HEK293 (cell line): ENCODE measurements around the gene GATA3.

Source experiments
- BCL11A ChIP-seq: fragments of 450-650 bp; formaldehyde crosslinking; IDR thresholded peaks from 2 replicates; pipeline ENCODE4 v1.5.1; 2016; ENCODE audit warnings: low read depth, missing biosample characterization, missing genetic modification characterization
- OSR2 ChIP-seq: fragments of 450-650 bp; formaldehyde crosslinking; IDR thresholded peaks from 2 replicates; pipeline ENCODE4 v1.5.1; 2016; ENCODE audit warnings: missing biosample characterization, missing genetic modification characterization
- PATZ1 ChIP-seq: fragments of 450-650 bp; formaldehyde crosslinking; IDR thresholded peaks from 2 replicates; pipeline ENCODE4 v1.5.1; 2016; ENCODE audit warnings: missing biosample characterization, missing genetic modification characterization
- PRDM4 ChIP-seq: fragments of 450-650 bp; formaldehyde crosslinking; IDR thresholded peaks from 2 replicates; pipeline ENCODE4 v1.5.1; 2017; ENCODE audit warnings: missing biosample characterization, missing genetic modification characterization
- RBAK ChIP-seq: fragments of 450-650 bp; formaldehyde crosslinking; IDR thresholded peaks from 2 replicates; pipeline ENCODE4 v1.5.1; 2016; ENCODE audit warnings: missing biosample characterization, missing genetic modification characterization
- SALL2 ChIP-seq: fragments of 450-650 bp; formaldehyde crosslinking; IDR thresholded peaks from 2 replicates; pipeline ENCODE4 v1.5.0; 2017; ENCODE audit warnings: missing biosample characterization, mild to moderate bottlenecking, missing genetic modification characterization, borderline replicate concordance
- SCRT1 ChIP-seq: fragments of 450-650 bp; formaldehyde crosslinking; IDR thresholded peaks from 2 replicates; pipeline ENCODE4 v1.5.1; 2016; ENCODE audit warnings: missing biosample characterization, missing genetic modification characterization, borderline replicate concordance
- ZBTB17 ChIP-seq: fragments of 450-650 bp; formaldehyde crosslinking; IDR thresholded peaks from 2 replicates; pipeline ENCODE4 v1.5.1; 2016; ENCODE audit warnings: missing biosample characterization, missing genetic modification characterization
- ZEB2 ChIP-seq: fragments of 450-650 bp; formaldehyde crosslinking; IDR thresholded peaks from 2 replicates; pipeline ENCODE4 v1.5.1; 2016; ENCODE audit warnings: missing biosample characterization, missing genetic modification characterization
- ZNF112 ChIP-seq: fragments of 450-650 bp; formaldehyde crosslinking; IDR thresholded peaks from 2 replicates; pipeline ENCODE4 v1.5.0; 2017; ENCODE audit warnings: missing biosample characterization, missing genetic modification characterization
- ZNF114 ChIP-seq: fragments of 450-650 bp; formaldehyde crosslinking; IDR thresholded peaks from 2 replicates; pipeline ENCODE4 v1.5.0; 2017; ENCODE audit warnings: missing biosample characterization, missing genetic modification characterization
- ZNF138 ChIP-seq: fragments of 450-650 bp; formaldehyde crosslinking; IDR thresholded peaks from 2 replicates; pipeline ENCODE4 v1.5.1; 2016; ENCODE audit warnings: missing biosample characterization, missing genetic modification characterization, borderline replicate concordance
- ZNF266 ChIP-seq: fragments of 450-650 bp; formaldehyde crosslinking; IDR thresholded peaks from 2 replicates; pipeline ENCODE4 v1.5.1; 2016; ENCODE audit warnings: missing biosample characterization, missing genetic modification characterization, low read depth
- ZNF274 ChIP-seq, 2 experiments: fragments of 200-500 bp in 1 of 2; fragments of 450-650 bp in 1 of 2; sonication (Bioruptor generic) in 1 of 2; formaldehyde crosslinking in 1 of 2; IDR thresholded peaks; 2 replicates each; pipeline versions ENCODE4 v1.5.1 to v1.6.1; 2014 to 2016; ENCODE audit warnings: borderline replicate concordance in 1 of 2, inconsistent platforms in 1 of 2, low read length in 1 of 2, missing biosample characterization in 1 of 2, missing genetic modification characterization in 1 of 2
- ZNF280C ChIP-seq: fragments of 450-650 bp; formaldehyde crosslinking; IDR thresholded peaks from 2 replicates; pipeline ENCODE4 v1.5.1; 2016; ENCODE audit warnings: missing biosample characterization, missing genetic modification characterization
- ZNF302 ChIP-seq: fragments of 450-650 bp; formaldehyde crosslinking; IDR thresholded peaks from 2 replicates; pipeline ENCODE4 v1.5.1; 2016; ENCODE audit warnings: missing biosample characterization, missing genetic modification characterization, low read depth
- ZNF416 ChIP-seq: fragments of 450-650 bp; formaldehyde crosslinking; IDR thresholded peaks from 2 replicates; pipeline ENCODE4 v1.5.1; 2016; ENCODE audit warnings: missing biosample characterization, missing genetic modification characterization
- ZNF48 ChIP-seq: fragments of 450-650 bp; formaldehyde crosslinking; IDR thresholded peaks from 2 replicates; pipeline ENCODE4 v1.5.1; 2016; ENCODE audit warnings: missing biosample characterization, missing genetic modification characterization
- ZNF580 ChIP-seq: fragments of 450-650 bp; formaldehyde crosslinking; IDR thresholded peaks from 2 replicates; pipeline ENCODE4 v1.5.1; 2016; ENCODE audit warnings: missing biosample characterization, missing genetic modification characterization
- ZNF600 ChIP-seq: fragments of 450-650 bp; formaldehyde crosslinking; IDR thresholded peaks from 2 replicates; pipeline ENCODE4 v1.5.1; 2016; ENCODE audit warnings: missing biosample characterization, missing genetic modification characterization
- ZNF776 ChIP-seq: fragments of 450-650 bp; formaldehyde crosslinking; IDR thresholded peaks from 2 replicates; pipeline ENCODE4 v1.5.0; 2017; ENCODE audit warnings: missing biosample characterization, missing genetic modification characterization, borderline replicate concordance
- ZNF792 ChIP-seq: fragments of 450-650 bp; formaldehyde crosslinking; IDR thresholded peaks from 2 replicates; pipeline ENCODE4 v1.5.1; 2016; ENCODE audit warnings: missing biosample characterization, missing genetic modification characterization
- ZSCAN30 ChIP-seq: fragments of 450-650 bp; IDR thresholded peaks from 2 replicates; pipeline ENCODE4 v1.5.1; 2018; ENCODE audit warnings: missing biosample characterization, mild to moderate bottlenecking, missing genetic modification characterization, moderate library complexity
- TF ChIP-seq, protein P1 (sequence below): fragments of 450-650 bp; formaldehyde crosslinking; IDR thresholded peaks from 2 replicates; pipeline ENCODE4 v1.5.1; 2016; ENCODE audit warnings: missing biosample characterization, missing genetic modification characterization
- TF ChIP-seq, protein P2 (sequence below): IDR thresholded peaks from 2 replicates; pipeline ENCODE4 v1.6.1; 2011; ENCODE audit warnings: mild to moderate bottlenecking, low read depth, low read length, borderline replicate concordance
- TF ChIP-seq, protein P3 (sequence below): fragments of 450-650 bp; formaldehyde crosslinking; IDR thresholded peaks from 2 replicates; pipeline ENCODE4 v1.5.1; 2016; ENCODE audit warnings: missing biosample characterization, missing genetic modification characterization

Gene GATA3

DNA sequence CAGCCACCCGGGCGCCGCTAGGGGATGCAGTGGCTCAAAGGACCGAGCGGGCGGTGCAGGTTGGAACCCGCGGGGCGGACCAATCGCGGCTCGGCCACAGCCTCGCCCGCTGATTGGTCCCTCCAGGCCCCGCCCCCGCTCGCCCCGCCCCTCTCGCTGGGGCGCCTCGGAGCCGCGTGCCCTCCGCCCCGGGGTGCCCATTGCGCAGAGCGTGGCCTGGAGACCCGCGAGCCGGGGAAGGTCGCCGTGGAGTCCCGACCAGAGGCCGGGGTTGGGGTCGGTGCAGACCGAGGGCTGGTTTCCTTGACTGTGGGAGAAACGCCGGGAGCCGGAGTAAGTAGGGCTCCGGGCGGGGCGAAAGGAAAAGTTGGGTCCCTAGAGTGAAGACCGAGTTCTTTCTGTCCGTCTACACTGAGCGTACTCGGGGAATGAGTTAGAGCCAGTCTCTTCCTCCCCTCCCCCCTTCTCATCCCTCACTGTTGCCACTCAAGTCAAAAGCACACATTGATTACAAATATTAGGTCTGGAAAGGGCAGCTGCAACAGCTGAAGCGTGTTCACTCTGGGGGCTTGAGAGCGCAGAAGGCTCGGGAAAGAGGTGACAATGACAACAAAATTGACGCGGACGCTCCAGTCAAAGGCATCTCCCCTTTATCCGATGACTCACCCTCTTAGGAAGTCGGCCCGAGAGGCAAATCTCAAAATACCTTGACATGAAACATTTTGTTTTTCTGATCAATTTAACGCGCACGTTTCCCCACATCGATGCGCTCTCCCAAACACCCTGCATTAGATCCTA lies 843 bp upstream of the GATA3 start (continued):
- TF ChIP-seq PATZ1 (tag by site-specific recombination) (peak; percentile 64), ZNF580 (tag by site-specific recombination) (no peak), BCL11A (tag by site-specific recombination) (0 out of 2 replicates have a peak, but pooled peaks have one; percentile 7), ZNF266 (no peak), ZNF776 (no peak), OSR2 (tag by site-specific recombination) (no peak; the same call in 1 of the 2 replicates), ZEB2 (tag by site-specific recombination) (peak; percentile 79), ZNF416 (tag by site-specific recombination) (no peak), ZSCAN30 (tag by site-specific recombination) (0 out of 2 replicates have a peak, but pooled peaks have one; percentile 22), PRDM4 (tag by site-specific recombination) (0 out of 2 replicates have a peak, but pooled peaks have one; percentile 36), SALL2 (tag by site-specific recombination) (no peak), ZNF114 (no peak), ZNF600 (tag by site-specific recombination) (peak; percentile 59), ZNF112 (tag by site-specific recombination) (no peak), SCRT1 (tag by site-specific recombination) (peak; percentile 48; the same call in 1 of the 2 replicates), ZNF138 (tag by site-specific recombination) (no peak), ZNF302 (tag by site-specific recombination) (no peak), ZBTB17 (peak; percentile 82), ZNF792 (tag by site-specific recombination) (no peak), ZNF280C (no peak), RBAK (tag by site-specific recombination) (no peak), ZNF48 (no peak), ZNF274 (IDR thresholded peaks at IDR 0.05; ENCODE audit: low read length) (no peak), ZNF274 (tag by site-specific recombination; IDR thresholded peaks at IDR 0.05; ENCODE audit: borderline replicate concordance) (no peak)
- TF ChIP-seq, protein P1, sequence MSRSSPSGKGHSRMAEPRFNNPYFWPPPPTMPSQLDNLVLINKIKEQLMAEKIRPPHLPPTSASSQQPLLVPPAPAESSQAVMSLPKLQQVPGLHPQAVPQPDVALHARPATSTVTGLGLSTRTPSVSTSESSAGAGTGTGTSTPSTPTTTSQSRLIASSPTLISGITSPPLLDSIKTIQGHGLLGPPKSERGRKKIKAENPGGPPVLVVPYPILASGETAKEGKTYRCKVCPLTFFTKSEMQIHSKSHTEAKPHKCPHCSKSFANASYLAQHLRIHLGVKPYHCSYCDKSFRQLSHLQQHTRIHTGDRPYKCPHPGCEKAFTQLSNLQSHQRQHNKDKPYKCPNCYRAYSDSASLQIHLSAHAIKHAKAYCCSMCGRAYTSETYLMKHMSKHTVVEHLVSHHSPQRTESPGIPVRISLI (tag by site-specific recombination), result no peak
- TF ChIP-seq, protein P2, sequence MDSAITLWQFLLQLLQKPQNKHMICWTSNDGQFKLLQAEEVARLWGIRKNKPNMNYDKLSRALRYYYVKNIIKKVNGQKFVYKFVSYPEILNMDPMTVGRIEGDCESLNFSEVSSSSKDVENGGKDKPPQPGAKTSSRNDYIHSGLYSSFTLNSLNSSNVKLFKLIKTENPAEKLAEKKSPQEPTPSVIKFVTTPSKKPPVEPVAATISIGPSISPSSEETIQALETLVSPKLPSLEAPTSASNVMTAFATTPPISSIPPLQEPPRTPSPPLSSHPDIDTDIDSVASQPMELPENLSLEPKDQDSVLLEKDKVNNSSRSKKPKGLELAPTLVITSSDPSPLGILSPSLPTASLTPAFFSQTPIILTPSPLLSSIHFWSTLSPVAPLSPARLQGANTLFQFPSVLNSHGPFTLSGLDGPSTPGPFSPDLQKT, result no peak
- TF ChIP-seq, protein P3, sequence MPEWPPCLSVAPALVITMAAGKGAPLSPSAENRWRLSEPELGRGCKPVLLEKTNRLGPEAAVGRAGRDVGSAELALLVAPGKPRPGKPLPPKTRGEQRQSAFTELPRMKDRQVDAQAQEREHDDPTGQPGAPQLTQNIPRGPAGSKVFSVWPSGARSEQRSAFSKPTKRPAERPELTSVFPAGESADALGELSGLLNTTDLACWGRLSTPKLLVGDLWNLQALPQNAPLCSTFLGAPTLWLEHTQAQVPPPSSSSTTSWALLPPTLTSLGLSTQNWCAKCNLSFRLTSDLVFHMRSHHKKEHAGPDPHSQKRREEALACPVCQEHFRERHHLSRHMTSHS (tag by site-specific recombination), result no peak
